SU-DHL-6 (cell line): ENCODE results near the gene ANKS4B.

ENCODE experiments used
- H2AFZ ChIP-seq: fragments of 200-600 bp; sonication (generic); 2 replicates; pipeline ENCODE4 v1.6.1; 2014; ENCODE audit warnings: low read depth, mild to moderate bottlenecking, moderate library complexity, mixed read lengths, antibody characterized with exemption, low read length; ENCODE audit not compliant: severe bottlenecking
- H3F3A ChIP-seq: fragments of 200-600 bp; shearing (Covaris generic); 2 replicates; pipeline ENCODE4 v1.6.0; 2016; ENCODE audit warnings: antibody characterized with exemption, mild to moderate bottlenecking; ENCODE audit not compliant: insufficient read depth
- H3K27ac ChIP-seq: fragments of 200-600 bp; sonication (generic); 2 replicates; pipeline ENCODE4 v1.5.1; 2016; ENCODE audit warnings: low read depth, mild to moderate bottlenecking, low read length, moderate library complexity, mixed read lengths
- H3K27me3 ChIP-seq: fragments of 200-600 bp; sonication (generic), shearing (Covaris generic); 2 replicates; pipeline ENCODE4 v1.6.0; 2014; ENCODE audit warnings: mild to moderate bottlenecking, low read length
- H3K36me3 ChIP-seq: fragments of 200-600 bp; sonication (generic); 2 replicates; pipeline ENCODE4 v1.6.1; 2014; ENCODE audit warnings: mild to moderate bottlenecking, low read length, mixed read lengths
- H3K4me2 ChIP-seq: fragments of 300-600, 200-600 bp; shearing (Covaris generic), sonication (generic); 2 replicates; pipeline ENCODE4 v1.6.0; 2014; ENCODE audit warnings: low read length, low read depth, mild to moderate bottlenecking; ENCODE audit not compliant: poor library complexity, severe bottlenecking
- H3K4me3 ChIP-seq: fragments of 200-600 bp; sonication (generic); 2 replicates; pipeline ENCODE4 v1.5.1; 2014; ENCODE audit warnings: antibody characterized with exemption, low read length, mild to moderate bottlenecking, mixed read lengths; ENCODE audit not compliant: insufficient read depth, poor library complexity, severe bottlenecking
- H3K79me2 ChIP-seq: fragments of 200-600 bp; sonication (generic); 2 replicates; pipeline ENCODE4 v1.6.1; 2014; ENCODE audit warnings: mild to moderate bottlenecking, low read length, moderate library complexity; ENCODE audit not compliant: insufficient read depth
- H3K9ac ChIP-seq: fragments of 200-600 bp; sonication (generic); 2 replicates; pipeline ENCODE4 v1.7.0; 2014; ENCODE audit warnings: mild to moderate bottlenecking, low read length
- H3K9me2 ChIP-seq: fragments of 200-600 bp; sonication (generic); replicated peaks from 2 replicates; pipeline ENCODE4 v1.6.1; 2014; ENCODE audit warnings: low read length; ENCODE audit not compliant: insufficient read depth
- H3K9me3 ChIP-seq: fragments of 200-600 bp; sonication (generic); 2 replicates; pipeline ENCODE4 v1.6.1; 2014; ENCODE audit warnings: low read length, mixed read lengths; ENCODE audit not compliant: insufficient read depth
- H4K20me1 ChIP-seq: fragments of 200-600 bp; sonication (generic); 2 replicates; pipeline ENCODE4 v1.6.1; 2014; ENCODE audit warnings: low read depth, mild to moderate bottlenecking, antibody characterized with exemption, low read length, moderate library complexity, mixed read lengths
- EZH2phosphoT487 ChIP-seq: fragments of 200-600 bp; sonication (generic), shearing (Covaris generic); conservative IDR thresholded peaks from 2 replicates; pipeline ENCODE4 v1.6.1; 2018; ENCODE audit warnings: mild to moderate bottlenecking, antibody characterized with exemption, low read length, moderate library complexity, mixed read lengths
- TF ChIP-seq, protein P1 (sequence below): fragments of 200-600 bp; sonication (generic); IDR thresholded peaks from one replicate; pipeline ENCODE4 v1.5.1; 2017; ENCODE audit warnings: antibody characterized with exemption, mild to moderate bottlenecking, low read length, moderate library complexity; ENCODE audit not compliant: insufficient read depth, poor library complexity, severe bottlenecking

Gene ANKS4B

DNA sequence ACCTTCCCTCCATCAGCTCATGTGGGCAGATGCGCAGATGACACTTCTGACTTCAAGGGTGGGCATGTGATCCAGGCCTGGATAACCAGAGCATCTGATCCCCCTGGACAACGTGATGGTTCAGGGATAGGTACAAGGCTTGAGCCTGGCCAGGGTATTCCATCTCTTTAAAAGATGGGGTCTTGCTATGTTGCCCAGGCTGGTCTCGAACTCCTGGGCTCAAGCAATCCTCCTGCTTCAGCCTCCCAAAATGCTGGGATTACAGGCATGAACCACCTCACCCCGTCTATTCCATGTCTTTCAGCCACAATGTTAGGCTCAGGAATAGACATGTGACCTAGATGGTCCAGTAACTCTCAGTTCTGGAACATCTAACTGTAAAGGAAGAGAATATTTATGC, 23.8 kb downstream of the ANKS4B start:
- no peaks in the 10 kb centered on the region for H3K9me3 ChIP-seq
- no peaks in the 10 kb centered on the region for H4K20me1 ChIP-seq
- H3K27me3 ChIP-seq, result no peaks in the 10 kb centered on the region
- no peak overlapping the region for H3K27ac ChIP-seq
- H3K9me2 ChIP-seq, result no peaks in the 10 kb centered on the region
- H3F3A ChIP-seq, result no peaks in the 10 kb centered on the region
- no peak overlapping the region for H2AFZ ChIP-seq
- H3K36me3 ChIP-seq, result no peaks in the 10 kb centered on the region
- TF ChIP-seq, protein P1, sequence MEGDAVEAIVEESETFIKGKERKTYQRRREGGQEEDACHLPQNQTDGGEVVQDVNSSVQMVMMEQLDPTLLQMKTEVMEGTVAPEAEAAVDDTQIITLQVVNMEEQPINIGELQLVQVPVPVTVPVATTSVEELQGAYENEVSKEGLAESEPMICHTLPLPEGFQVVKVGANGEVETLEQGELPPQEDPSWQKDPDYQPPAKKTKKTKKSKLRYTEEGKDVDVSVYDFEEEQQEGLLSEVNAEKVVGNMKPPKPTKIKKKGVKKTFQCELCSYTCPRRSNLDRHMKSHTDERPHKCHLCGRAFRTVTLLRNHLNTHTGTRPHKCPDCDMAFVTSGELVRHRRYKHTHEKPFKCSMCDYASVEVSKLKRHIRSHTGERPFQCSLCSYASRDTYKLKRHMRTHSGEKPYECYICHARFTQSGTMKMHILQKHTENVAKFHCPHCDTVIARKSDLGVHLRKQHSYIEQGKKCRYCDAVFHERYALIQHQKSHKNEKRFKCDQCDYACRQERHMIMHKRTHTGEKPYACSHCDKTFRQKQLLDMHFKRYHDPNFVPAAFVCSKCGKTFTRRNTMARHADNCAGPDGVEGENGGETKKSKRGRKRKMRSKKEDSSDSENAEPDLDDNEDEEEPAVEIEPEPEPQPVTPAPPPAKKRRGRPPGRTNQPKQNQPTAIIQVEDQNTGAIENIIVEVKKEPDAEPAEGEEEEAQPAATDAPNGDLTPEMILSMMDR, result no peak
- no peak for TF ChIP-seq EZH2phosphoT487
- no peak overlapping the region for H3K4me3 ChIP-seq
- no peak overlapping the region for H3K4me2 ChIP-seq
- H3K79me2 ChIP-seq, result no peaks in the 10 kb centered on the region
- H3K9ac ChIP-seq, result no peak overlapping the region

DNA sequence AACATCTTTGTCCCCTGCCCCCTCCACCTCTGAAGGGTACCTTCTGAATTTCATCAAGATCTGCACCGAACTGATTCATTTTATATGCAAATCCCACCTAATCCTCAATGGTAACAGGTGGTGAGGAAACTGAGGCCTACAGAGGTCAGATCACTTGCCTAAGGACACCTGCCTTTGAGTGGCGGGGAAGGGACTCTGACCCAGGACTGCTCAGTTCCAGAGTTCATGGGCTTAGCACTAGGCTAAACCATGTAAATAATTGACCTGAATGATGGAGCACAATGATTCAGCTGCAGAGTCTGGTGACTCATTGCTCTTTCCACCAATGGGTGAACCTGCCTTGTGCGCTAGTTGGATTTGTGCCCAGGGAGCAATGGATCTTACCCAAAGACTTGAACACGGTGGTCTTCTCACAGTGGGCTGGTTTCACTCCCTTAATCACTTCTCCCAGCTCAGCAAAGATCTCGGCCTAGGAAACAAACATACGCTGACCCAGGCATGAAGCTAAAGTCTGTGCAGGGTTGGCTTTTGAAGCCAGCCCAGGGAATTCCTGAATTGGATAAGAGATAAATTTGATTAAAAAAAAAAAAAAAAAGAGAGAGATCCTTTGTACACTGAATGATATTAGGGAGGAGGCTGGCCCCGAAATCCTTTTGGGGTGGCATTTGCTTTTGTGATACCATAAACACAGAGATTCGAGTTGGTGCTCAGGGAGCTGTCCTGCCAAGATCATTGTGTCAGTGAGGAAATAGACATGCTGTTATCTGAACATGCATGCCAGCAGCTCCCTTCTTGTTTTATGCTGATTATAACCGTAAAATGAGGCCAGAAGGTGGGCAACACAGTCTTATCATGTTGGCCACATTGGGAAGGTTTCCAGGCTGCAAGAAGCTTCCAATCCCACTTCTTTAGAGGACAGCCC, 27.6 kb downstream of the ANKS4B start:
- Histone ChIP-seq H2AFZ (no peak overlapping the region), H3K9me2 (no peaks in the 10 kb centered on the region), H3K9ac (no peak overlapping the region), H3K27me3 (no peaks in the 10 kb centered on the region), H3K27ac (no peak overlapping the region), H3F3A (no peaks in the 10 kb centered on the region), H3K4me2 (no peak overlapping the region), H3K9me3 (no peaks in the 10 kb centered on the region), H3K79me2 (no peaks in the 10 kb centered on the region), H3K4me3 (no peak overlapping the region), H4K20me1 (no peaks in the 10 kb centered on the region), H3K36me3 (no peaks in the 10 kb centered on the region)
- TF ChIP-seq, protein P1, result no peak
- no peak for TF ChIP-seq EZH2phosphoT487

DNA sequence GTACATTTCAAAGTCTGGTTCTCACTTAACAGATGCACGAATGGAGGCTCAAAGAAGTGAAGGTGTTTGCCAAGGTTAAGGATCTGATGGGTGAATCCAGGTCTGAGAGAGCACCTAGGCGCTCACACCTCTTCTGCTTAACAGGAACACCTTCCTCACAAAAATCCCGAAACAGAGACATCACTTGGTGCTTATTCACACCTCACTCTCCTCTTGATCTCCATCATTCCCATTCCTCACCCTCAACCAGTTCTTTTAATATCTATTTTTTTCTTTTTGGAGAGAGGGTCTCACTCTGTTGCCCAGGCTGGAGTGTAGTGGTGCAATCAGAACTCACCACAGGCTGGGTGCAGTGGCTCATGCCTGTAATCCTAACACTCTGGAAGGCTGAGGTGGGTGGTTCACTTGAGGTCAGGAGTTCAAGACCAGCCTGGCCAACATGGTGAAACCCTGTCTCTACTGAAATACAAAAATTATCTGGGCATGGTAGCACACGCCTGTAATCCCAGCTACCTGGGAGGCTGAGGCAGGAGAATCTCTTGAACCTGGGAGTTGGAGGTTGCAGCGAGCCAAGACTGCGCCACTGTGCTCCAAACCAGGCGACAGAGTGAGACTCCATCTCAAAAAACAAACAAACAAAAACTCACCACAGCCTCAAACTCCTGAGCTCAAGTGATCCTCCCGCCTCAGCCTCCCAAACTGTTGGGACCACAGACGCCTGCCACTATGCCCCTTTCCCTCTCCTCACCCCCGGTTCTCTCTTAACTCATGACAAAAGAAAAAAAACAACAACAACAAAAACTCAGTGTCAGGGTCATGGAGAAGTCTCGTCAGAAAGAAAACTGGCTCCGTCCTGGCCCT, 29.5 kb downstream of the ANKS4B start:
- H3K27me3 ChIP-seq, result no peaks in the 10 kb centered on the region
- H3K79me2 ChIP-seq, result no peaks in the 10 kb centered on the region
- H3K27ac ChIP-seq, result no peak overlapping the region
- no peak overlapping the region for H3K9ac ChIP-seq
- H3K9me2 ChIP-seq, result no peaks in the 10 kb centered on the region
- H4K20me1 ChIP-seq, result no peaks in the 10 kb centered on the region
- no peak overlapping the region for H3K4me3 ChIP-seq
- TF ChIP-seq EZH2phosphoT487, result no peak
- H2AFZ ChIP-seq, result no peak overlapping the region
- no peaks in the 10 kb centered on the region for H3F3A ChIP-seq
- H3K9me3 ChIP-seq, result no peaks in the 10 kb centered on the region
- no peak overlapping the region for H3K4me2 ChIP-seq
- H3K36me3 ChIP-seq, result no peaks in the 10 kb centered on the region
